Keratinocyte (primary cell): Measurements from ENCODE around the gene CD4. TPM values are rescaled to one million over a fixed set of nuclear protein-coding genes. Genes with fewer than 3 reads are reported as not detected.
"Not testable (repeated sequence)": the region's sequence is repeated elsewhere in the genome, so short reads cannot be mapped to it uniquely, and the experiment has no call there.

Experiments used
- DNase-seq: peaks from one replicate; pipeline ENCODE4 v3.0.0-alpha.2; 2011; ENCODE audit warnings: low read depth, missing footprints, low spot score
- FAIRE-seq: peaks from 2 replicates; lab custom pipeline; 2011; peaks lifted over from hg19 to GRCh38; lab: Jason Lieb, UNC
- H2AFZ ChIP-seq: 2 replicates; pipeline ENCODE4 v1.6.0; 2012; ENCODE audit warnings: low read length, control low read depth, inconsistent platforms; ENCODE audit not compliant: control insufficient read depth
- H3K27ac ChIP-seq: 2 replicates; pipeline ENCODE4 v1.5.1; 2011; ENCODE audit warnings: low read length; ENCODE audit not compliant: control insufficient read depth, insufficient read depth
- H3K27me3 ChIP-seq: 3 replicates; pipeline ENCODE4 v1.6.0; 2011; ENCODE audit warnings: low read length; ENCODE audit not compliant: control insufficient read depth, insufficient read depth; ENCODE audit errors: extremely low read depth
- H3K36me3 ChIP-seq, 2 experiments: 2 replicates in 1 of 2; 3 replicates in 1 of 2; pipeline ENCODE4 v1.5.1; 2011; ENCODE audit warnings: low read length in 2 of 2, mild to moderate bottlenecking in 1 of 2; ENCODE audit not compliant: control insufficient read depth in 2 of 2, insufficient read depth in 2 of 2; ENCODE audit errors: extremely low read depth in 1 of 2
- H3K4me1 ChIP-seq: 3 replicates; pipeline ENCODE4 v1.5.1; 2011; ENCODE audit warnings: low read length; ENCODE audit not compliant: control insufficient read depth, insufficient read depth; ENCODE audit errors: extremely low read depth
- H3K4me2 ChIP-seq: 3 replicates; pipeline ENCODE4 v1.6.0; 2011; ENCODE audit warnings: low read depth, low read length; ENCODE audit not compliant: control insufficient read depth, insufficient read depth; ENCODE audit errors: extremely low read depth
- H3K4me3 ChIP-seq, 3 experiments: fragments of 200-600 bp in 1 of 3; sonication (generic) in 1 of 3; 2 replicates in 2 of 3; 3 replicates in 1 of 3; pipeline ENCODE4 v1.5.1; 2011 to 2016; ENCODE audit warnings: low read length in 3 of 3, mild to moderate bottlenecking in 3 of 3, control low read depth in 2 of 3, inconsistent platforms in 1 of 3, low read depth in 1 of 3, mixed read lengths in 1 of 3, mixed run types in 1 of 3, moderate library complexity in 1 of 3; ENCODE audit not compliant: control insufficient read depth in 2 of 3, insufficient read depth in 2 of 3; ENCODE audit errors: extremely low read depth in 1 of 3
- H3K79me2 ChIP-seq: 2 replicates; pipeline ENCODE4 v1.6.0; 2012; ENCODE audit warnings: low read length; ENCODE audit not compliant: control insufficient read depth, insufficient read depth
- H3K9ac ChIP-seq: 3 replicates; pipeline ENCODE4 v1.6.0; 2011; ENCODE audit warnings: low read length; ENCODE audit not compliant: control insufficient read depth, insufficient read depth; ENCODE audit errors: extremely low read depth
- H3K9me1 ChIP-seq: 3 replicates; pipeline ENCODE4 v1.6.0; 2011; ENCODE audit warnings: low read length; ENCODE audit not compliant: control insufficient read depth, insufficient read depth; ENCODE audit errors: extremely low read depth
- H3K9me3 ChIP-seq: 2 replicates; pipeline ENCODE4 v1.5.1; 2012; ENCODE audit warnings: low read depth, low read length; ENCODE audit not compliant: control insufficient read depth
- H4K20me1 ChIP-seq: 3 replicates; pipeline ENCODE4 v1.6.0; 2011; ENCODE audit warnings: low read length; ENCODE audit not compliant: control insufficient read depth, insufficient read depth; ENCODE audit errors: extremely low read depth
- EZH2 ChIP-seq: IDR thresholded peaks from one replicate; pipeline ENCODE4 v1.6.1; 2012; ENCODE audit warnings: inconsistent platforms, mild to moderate bottlenecking, low read length, moderate library complexity
- dilution Hi-C: fragments of 300-500 bp; cut with MboI; formaldehyde crosslinking; loops from one replicate; pipeline ENCODE4 v1.7.0; 2020; ENCODE audit warnings: low sequenced_read_pairs; ENCODE audit not compliant: extremely low pct_ligation_motif_present
- polyA plus RNA-seq, 5 experiments: library from polyadenylated mRNA; depleted of rRNA in 3 of 5; stranded (reverse) in 3 of 5; stranded (forward) in 1 of 5; unstranded in 1 of 5; fragments of >200 nt; gene quantifications; 1 replicate in 1 of 5; 2 replicates in 3 of 5; 3 replicates in 1 of 5; pipeline versions ENCODE4 v1.2.1 to v1.2.3, GENCODE V29; 2011 to 2012; ENCODE audit warnings: missing spikeins in 2 of 5, low read depth in 1 of 5, low replicate concordance in 1 of 5
- TF ChIP-seq, protein P1 (sequence below), 3 experiments: IDR thresholded peaks in 1 of 3; conservative IDR thresholded peaks in 1 of 3; optimal IDR thresholded peaks in 1 of 3; 2 replicates in 2 of 3; 3 replicates in 1 of 3; pipeline versions ENCODE3 to v1.5.1; 2011; ENCODE audit warnings: low read length in 3 of 3, mild to moderate bottlenecking in 3 of 3, moderate library complexity in 2 of 3, control low read depth in 1 of 3, inconsistent platforms in 1 of 3; ENCODE audit not compliant: insufficient read depth in 2 of 3; ENCODE audit errors: extremely low read depth in 1 of 3

CD4 gene
- polyA plus RNA-seq, 1 donor (not counting 4 experiments of a cell fraction or from before 2014, with no cell fraction given): 0.01 TPM

DNA sequence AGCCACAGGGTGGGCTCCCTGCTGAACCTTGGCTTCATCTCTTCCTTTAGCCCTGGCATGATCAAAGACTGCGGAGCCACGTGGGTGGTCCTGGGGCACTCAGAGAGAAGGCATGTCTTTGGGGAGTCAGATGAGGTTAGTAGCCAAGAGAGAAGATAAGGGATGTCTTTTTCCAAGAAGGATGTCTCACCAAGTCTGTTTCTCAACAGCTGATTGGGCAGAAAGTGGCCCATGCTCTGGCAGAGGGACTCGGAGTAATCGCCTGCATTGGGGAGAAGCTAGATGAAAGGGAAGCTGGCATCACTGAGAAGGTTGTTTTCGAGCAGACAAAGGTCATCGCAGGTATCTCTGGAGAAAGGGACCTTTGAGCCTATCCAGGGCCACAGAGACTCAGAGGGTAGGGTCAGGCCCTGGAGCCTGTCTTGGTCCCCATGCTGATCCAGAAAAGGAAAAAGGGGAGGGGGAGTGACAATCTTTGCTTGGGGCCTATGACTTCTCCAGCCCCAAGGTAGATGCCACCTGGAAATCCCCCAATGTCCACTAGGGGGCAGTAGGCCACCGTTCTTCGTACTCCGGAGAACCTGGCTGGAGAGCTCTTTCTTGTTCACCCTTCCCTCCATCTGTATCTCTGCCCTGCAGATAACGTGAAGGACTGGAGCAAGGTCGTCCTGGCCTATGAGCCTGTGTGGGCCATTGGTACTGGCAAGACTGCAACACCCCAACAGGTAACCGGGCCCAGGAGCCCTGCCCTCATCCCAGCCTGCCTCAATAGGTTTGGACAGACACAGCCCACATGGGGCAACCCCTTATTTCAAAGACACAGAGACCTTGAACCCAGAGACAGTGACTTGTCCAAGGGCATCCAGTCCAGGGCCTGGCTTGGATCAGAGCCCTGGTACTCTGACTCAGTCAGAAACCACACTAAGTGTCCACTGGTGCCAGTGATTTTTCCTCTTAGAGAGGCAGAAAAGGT lies 80.0 kb downstream of the CD4 start:
- Histone ChIP-seq H4K20me1 (peaks cover 25% of the 10 kb centered on the region), H3K4me1 (peaks cover 45% of the 10 kb centered on the region), H3K9ac (peak overlapping the region; percentile 82), H3K36me3 (peaks cover 23 to 24% of the 10 kb centered on the region in 2 experiments), H3K4me3 (peak overlapping the region; percentile 87 to 93 (median 88)), H3K9me3 (no peaks in the 10 kb centered on the region), H3K4me2 (peak overlapping the region; percentile 97), H3K79me2 (peaks cover 44% of the 10 kb centered on the region), H2AFZ (no peak overlapping the region), H3K9me1 (no peaks in the 10 kb centered on the region), H3K27ac (peak overlapping the region; percentile 12), H3K27me3 (no peaks in the 10 kb centered on the region)
- DNase-seq (no peak), FAIRE-seq (peak; percentile 67)
- dilution Hi-C loops: no loop called here
- TF ChIP-seq, protein P1, sequence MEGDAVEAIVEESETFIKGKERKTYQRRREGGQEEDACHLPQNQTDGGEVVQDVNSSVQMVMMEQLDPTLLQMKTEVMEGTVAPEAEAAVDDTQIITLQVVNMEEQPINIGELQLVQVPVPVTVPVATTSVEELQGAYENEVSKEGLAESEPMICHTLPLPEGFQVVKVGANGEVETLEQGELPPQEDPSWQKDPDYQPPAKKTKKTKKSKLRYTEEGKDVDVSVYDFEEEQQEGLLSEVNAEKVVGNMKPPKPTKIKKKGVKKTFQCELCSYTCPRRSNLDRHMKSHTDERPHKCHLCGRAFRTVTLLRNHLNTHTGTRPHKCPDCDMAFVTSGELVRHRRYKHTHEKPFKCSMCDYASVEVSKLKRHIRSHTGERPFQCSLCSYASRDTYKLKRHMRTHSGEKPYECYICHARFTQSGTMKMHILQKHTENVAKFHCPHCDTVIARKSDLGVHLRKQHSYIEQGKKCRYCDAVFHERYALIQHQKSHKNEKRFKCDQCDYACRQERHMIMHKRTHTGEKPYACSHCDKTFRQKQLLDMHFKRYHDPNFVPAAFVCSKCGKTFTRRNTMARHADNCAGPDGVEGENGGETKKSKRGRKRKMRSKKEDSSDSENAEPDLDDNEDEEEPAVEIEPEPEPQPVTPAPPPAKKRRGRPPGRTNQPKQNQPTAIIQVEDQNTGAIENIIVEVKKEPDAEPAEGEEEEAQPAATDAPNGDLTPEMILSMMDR (optimal IDR thresholded peaks at IDR 0.05 in 1 of 3, IDR thresholded peaks at IDR 0.05 in 1 of 3, conservative IDR thresholded peaks at IDR 0.05 in 1 of 3; ENCODE audit: extremely low read depth in 1 of 3, insufficient read depth in 2 of 3, low read length in 3 of 3): peak; percentile 85 to 93 (median 90)
- TF ChIP-seq EZH2: no peak

DNA sequence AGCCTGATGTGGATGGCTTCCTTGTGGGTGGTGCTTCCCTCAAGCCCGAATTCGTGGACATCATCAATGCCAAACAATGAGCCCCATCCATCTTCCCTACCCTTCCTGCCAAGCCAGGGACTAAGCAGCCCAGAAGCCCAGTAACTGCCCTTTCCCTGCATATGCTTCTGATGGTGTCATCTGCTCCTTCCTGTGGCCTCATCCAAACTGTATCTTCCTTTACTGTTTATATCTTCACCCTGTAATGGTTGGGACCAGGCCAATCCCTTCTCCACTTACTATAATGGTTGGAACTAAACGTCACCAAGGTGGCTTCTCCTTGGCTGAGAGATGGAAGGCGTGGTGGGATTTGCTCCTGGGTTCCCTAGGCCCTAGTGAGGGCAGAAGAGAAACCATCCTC lies 81.0 kb downstream of the CD4 start:
- H2AFZ ChIP-seq, FAIRE-seq, dilution Hi-C loops, H3K9me3 ChIP-seq, H3K9ac ChIP-seq, DNase-seq, H3K27me3 ChIP-seq, H3K9me1 ChIP-seq, H3K4me3 ChIP-seq, H3K4me2 ChIP-seq, H3K27ac ChIP-seq: not testable (repeated sequence)
- Histone ChIP-seq H4K20me1 (peaks cover 25% of the 10 kb centered on the region), H3K36me3 (peaks cover 15 to 24% of the 10 kb centered on the region in 2 experiments), H3K4me1 (peaks cover 45% of the 10 kb centered on the region), H3K79me2 (peaks cover 44% of the 10 kb centered on the region)

Other genes with a start within 250 kb of the CD4 start
- 0.67 to 1.0 TPM (median 0.75 TPM) in 3 replicates for gene IFFO1, start 233.5 kb upstream of the CD4 start, polyA plus RNA-seq
- gene NOP2, start 221.2 kb upstream of the CD4 start, polyA plus RNA-seq: 85.9 to 108 TPM (median 94.4 TPM) in 3 replicates
- gene CHD4, start 182.1 kb upstream of the CD4 start, polyA plus RNA-seq: 79.7 to 93.1 TPM (median 81.2 TPM) in 3 replicates
- 6.7 to 11.7 TPM (median 8.3 TPM) in 3 replicates for gene LPAR5, start 153.6 kb upstream of the CD4 start, polyA plus RNA-seq
- 0.07 to 0.21 TPM (median 0.09 TPM) in 3 replicates for gene ACRBP, start 142.1 kb upstream of the CD4 start, polyA plus RNA-seq
- 25.5 to 31.6 TPM (median 30.4 TPM) in 3 replicates for gene ING4, start 126.4 kb upstream of the CD4 start, polyA plus RNA-seq
- 29.0 to 44.0 TPM (median 29.8 TPM) in 3 replicates for gene ZNF384, start 100.2 kb upstream of the CD4 start, polyA plus RNA-seq
- not detected in 3 replicates for gene PIANP, start 88.7 kb upstream of the CD4 start, polyA plus RNA-seq
- gene COPS7A, start 65.5 kb upstream of the CD4 start, polyA plus RNA-seq: 85.4 to 116 TPM (median 85.5 TPM) in 3 replicates
- 317 to 364 TPM (median 335 TPM) in 3 replicates for gene MLF2, start 36.4 kb upstream of the CD4 start, polyA plus RNA-seq
- gene PTMS, start 23.2 kb upstream of the CD4 start, polyA plus RNA-seq: 80.6 to 140 TPM (median 119 TPM) in 3 replicates
- 0.09 to 0.14 TPM (median 0.09 TPM) in 3 replicates for gene LAG3, start 17.0 kb upstream of the CD4 start, polyA plus RNA-seq
- 0.05 to 0.10 TPM (median 0.09 TPM) in 3 replicates for gene GPR162, start 32.3 kb downstream of the CD4 start, polyA plus RNA-seq
- 3.9 to 5.7 TPM (median 4.2 TPM) in 3 replicates for gene P3H3, start 38.9 kb downstream of the CD4 start, polyA plus RNA-seq
- 0.41 to 0.94 TPM (median 0.80 TPM) in 3 replicates for gene GNB3, start 51.4 kb downstream of the CD4 start, polyA plus RNA-seq
- gene CDCA3, start 61.8 kb downstream of the CD4 start, polyA plus RNA-seq: 2.1 to 16.9 TPM (median 15.0 TPM) in 3 replicates
- 58.3 to 84.1 TPM (median 67.2 TPM) in 3 replicates for gene USP5, start 62.6 kb downstream of the CD4 start, polyA plus RNA-seq
- gene TPI1, start 78.0 kb downstream of the CD4 start, polyA plus RNA-seq: 1,218 to 2,229 TPM (median 1,551 TPM) in 3 replicates
- gene SPSB2, start 83.8 kb downstream of the CD4 start, polyA plus RNA-seq: 4.9 to 8.7 TPM (median 5.1 TPM) in 3 replicates
- 6.2 to 7.1 TPM (median 6.3 TPM) in 3 replicates for gene LRRC23, start 115.3 kb downstream of the CD4 start, polyA plus RNA-seq
- gene ENO2, start 125.1 kb downstream of the CD4 start, polyA plus RNA-seq: 0.87 to 1.7 TPM (median 1.1 TPM) in 3 replicates
- 4.8 to 7.8 TPM (median 6.2 TPM) in 3 replicates for gene ATN1, start 138.4 kb downstream of the CD4 start, polyA plus RNA-seq
- gene RNU7-1, start 154.3 kb downstream of the CD4 start, polyA plus RNA-seq: not detected in 3 replicates
- 121 to 211 TPM (median 137 TPM) in 3 replicates for gene C12orf57, start 154.5 kb downstream of the CD4 start, polyA plus RNA-seq
- gene PTPN6, start 161.8 kb downstream of the CD4 start, polyA plus RNA-seq: 18.7 to 21.0 TPM (median 19.7 TPM) in 3 replicates
- gene PHB2, start 181.1 kb downstream of the CD4 start, polyA plus RNA-seq: 225 to 270 TPM (median 244 TPM) in 3 replicates
- gene EMG1, start 181.4 kb downstream of the CD4 start, polyA plus RNA-seq: 61.6 to 104 TPM (median 76.9 TPM) in 3 replicates
- gene LPCAT3, start 228.9 kb downstream of the CD4 start, polyA plus RNA-seq: 51.0 to 69.1 TPM (median 52.0 TPM) in 3 replicates